AG04449 (cell line): ENCODE measurements around the gene TAF3.

Experiments
- CTCF ChIA-PET: fragments of 350-600 bp; formaldehyde crosslinking; extraction: SDS; loops from one replicate; lab custom pipeline; 2021; ENCODE audit warnings: antibody characterized with exemption; lab: Yijun Ruan, JAX
- POLR2A ChIA-PET: fragments of 400-600, 350-600 bp; formaldehyde crosslinking; extraction: SDS; loops from one replicate; lab custom pipeline; 2020; ENCODE audit warnings: antibody characterized with exemption, inconsistent platforms; lab: Yijun Ruan, JAX
- DNase-seq: peaks from one replicate; pipeline ENCODE4 v3.0.0-alpha.2; 2010; ENCODE audit warnings: low read depth, low spot score
- H3K4me3 ChIP-seq: 2 replicates; pipeline ENCODE4 v1.5.1; 2011; ENCODE audit warnings: low read depth, mild to moderate bottlenecking, control low read depth, low read length
- TF ChIP-seq, protein P1 (sequence below): IDR thresholded peaks from one replicate; pipeline ENCODE4 v1.5.1; 2011; ENCODE audit warnings: mild to moderate bottlenecking, moderate library complexity, low read length, control low read depth, inconsistent platforms; ENCODE audit not compliant: insufficient read depth; ENCODE audit errors: missing control alignments

Gene TAF3

DNA sequence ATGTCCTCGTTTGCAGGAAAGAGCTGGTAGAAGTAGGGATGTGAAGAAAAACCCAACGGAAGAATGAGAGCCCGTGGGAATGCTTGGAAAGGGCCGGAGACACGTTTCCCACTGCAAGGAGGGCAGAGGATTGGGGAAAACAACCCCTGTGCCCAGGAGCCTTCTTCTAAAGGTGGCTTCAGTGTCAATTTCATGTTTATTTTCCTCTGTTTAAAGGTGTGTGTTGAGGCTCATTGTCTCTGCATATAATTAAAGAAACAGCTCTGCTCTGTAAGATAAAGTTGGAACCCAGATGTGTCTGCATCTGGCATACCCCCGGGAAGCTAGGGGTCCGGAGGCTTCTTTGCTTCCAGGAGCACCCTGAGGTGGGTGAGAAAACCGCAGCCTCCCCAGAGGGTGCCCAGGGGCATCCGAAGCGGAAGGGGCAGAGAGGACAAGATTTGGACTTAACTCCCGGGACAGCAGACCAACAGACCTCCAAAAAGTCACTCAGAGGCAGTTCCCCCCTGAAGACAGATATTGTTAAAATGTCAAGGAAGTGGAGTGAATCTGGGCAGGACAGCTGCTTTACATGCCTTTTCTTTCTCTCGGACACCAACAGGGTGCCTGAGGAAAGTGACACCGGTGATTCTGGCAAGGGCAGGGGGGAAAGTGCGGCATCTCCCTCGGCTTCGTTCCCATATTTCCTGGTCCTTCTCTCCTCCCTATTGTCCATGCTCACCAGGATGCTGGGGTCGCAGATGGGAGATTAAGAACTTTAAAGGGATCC lies 227.6 kb downstream of the TAF3 start:
- TF ChIP-seq, protein P1, sequence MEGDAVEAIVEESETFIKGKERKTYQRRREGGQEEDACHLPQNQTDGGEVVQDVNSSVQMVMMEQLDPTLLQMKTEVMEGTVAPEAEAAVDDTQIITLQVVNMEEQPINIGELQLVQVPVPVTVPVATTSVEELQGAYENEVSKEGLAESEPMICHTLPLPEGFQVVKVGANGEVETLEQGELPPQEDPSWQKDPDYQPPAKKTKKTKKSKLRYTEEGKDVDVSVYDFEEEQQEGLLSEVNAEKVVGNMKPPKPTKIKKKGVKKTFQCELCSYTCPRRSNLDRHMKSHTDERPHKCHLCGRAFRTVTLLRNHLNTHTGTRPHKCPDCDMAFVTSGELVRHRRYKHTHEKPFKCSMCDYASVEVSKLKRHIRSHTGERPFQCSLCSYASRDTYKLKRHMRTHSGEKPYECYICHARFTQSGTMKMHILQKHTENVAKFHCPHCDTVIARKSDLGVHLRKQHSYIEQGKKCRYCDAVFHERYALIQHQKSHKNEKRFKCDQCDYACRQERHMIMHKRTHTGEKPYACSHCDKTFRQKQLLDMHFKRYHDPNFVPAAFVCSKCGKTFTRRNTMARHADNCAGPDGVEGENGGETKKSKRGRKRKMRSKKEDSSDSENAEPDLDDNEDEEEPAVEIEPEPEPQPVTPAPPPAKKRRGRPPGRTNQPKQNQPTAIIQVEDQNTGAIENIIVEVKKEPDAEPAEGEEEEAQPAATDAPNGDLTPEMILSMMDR: no peak
- H3K4me3 ChIP-seq: no peak overlapping the region
- POLR2A ChIA-PET: no interaction called here
- DNase-seq: no peak
- CTCF ChIA-PET: interaction anchor here (1.1 kb wide), 1 partner anchor 9 kb away, joined by 3 read pairs; no protein-coding TSS in a partner anchor

DNA sequence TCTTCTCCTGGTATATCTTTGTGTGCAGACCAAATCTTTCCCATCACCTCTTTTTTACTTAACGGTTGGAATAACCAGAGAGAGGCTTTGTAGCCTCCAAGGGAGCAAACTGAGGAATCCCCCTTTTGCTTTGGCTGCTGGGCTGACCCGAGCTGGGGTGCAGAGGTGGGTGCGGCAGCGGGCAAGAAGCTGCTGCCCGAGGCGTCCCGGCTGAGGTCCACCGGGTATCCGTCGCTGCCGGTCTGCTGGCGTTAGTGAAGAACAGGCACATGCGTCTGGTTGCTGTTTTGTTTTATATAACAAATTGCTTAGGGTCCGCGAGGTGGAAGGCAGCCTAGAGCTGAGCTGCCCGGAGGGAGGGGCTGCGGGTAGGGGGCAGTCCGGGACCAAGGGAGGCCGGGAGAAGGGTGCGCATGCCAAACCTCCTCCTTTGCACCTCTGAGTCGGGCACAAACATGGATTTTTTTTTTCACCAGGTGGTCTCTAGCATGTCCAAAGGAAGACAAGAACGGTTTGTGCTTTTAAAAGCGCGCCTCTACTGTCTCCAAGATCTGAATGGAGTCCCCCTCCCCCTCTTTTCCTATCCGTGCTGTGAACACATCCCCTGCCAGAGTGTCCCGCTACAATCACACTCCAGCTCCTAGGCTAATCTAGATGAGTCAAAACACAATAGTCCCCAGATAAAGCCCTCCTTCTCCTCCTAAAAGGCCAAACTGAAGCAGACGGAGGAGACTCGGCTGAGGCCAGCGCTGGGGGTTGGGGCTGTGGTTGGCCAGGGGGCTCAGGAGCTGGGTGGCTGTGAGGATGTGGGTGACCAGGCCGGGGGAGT lies 229.4 kb downstream of the TAF3 start:
- H3K4me3 ChIP-seq: no peak overlapping the region
- TF ChIP-seq, protein P1: no peak
- ChIA-PET CTCF (no interaction called here), POLR2A (no interaction called here)
- DNase-seq: no peak

DNA sequence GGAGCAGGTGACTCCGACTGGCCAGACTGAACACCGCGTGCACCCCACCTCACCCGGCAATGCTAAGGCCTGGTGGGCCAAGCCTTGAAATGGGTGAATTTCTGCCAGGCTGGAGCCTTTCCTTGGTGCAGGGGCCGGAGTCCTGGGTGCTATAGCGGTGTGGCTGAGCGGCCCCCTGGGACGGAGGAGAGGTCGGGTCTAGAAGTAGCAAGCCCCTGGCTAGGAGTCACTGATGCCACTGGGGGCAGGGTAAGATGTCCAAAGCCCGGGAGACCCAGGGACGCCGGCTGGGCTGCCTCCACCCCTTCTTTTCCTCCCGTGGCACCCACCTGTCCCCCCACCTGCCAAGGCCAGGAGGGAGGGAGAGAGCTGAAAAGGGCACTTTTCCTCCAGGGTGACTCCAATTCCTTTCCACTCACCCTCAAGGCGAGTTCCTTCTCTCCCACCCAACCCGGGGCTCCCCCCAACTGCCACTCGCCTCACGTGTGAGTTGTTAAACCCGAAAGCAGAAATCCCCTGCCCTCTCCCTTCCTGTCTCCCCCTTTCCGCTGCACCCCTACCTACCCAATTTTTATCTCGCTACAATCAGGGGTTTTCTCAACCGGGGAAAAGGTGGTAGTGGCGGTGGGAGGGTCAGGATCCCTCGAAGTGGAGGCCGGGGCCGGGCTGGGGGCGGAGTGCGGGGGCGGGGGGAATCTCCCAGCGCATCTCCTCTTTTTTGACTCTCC lies 230.1 kb downstream of the TAF3 start:
- ChIA-PET POLR2A (no interaction called here), CTCF (interaction anchor here (1.0 kb wide), 1 partner anchor 16 kb away, joined by 3 read pairs; no protein-coding TSS in a partner anchor)
- TF ChIP-seq, protein P1: no peak
- DNase-seq: no peak
- no peak overlapping the region for H3K4me3 ChIP-seq

DNA sequence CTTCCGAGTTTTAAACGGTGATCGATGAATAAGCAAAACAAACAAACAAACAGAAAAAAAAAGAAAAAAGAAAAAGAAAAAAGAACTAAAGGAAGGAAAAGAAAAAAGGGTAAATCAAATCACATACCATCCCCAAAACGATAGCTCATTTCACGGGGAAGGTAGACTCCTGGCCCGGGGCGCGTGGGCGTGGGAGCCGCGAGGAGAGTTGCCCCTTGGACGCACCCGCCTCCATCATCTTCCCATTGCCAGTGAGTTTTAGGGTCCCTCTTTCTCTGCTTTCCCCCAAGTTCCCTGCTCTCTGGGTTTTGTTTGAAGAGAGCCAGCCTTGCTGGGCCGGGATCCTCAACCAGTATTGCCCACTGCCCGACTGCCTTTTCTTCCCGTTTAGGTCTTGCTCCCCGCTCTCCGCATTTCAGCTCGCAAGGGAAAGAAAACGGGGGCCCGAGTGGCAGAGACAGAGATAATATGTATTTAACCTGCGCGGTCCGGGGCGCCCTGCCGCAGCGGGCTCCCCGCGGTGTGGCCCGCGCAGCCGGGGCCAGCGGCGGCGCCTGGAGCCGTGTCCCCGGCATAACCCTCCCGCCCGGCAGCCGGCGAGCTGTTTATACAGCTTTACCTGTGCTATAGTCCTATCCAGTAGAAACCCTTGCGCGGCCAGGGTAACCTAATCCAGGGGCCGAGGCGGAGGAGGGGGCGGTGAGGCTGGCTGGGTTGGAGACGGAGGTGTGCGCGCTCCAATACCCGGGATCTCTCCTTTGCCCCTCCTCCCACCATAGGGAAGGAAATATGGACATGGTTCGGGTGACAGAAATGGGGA lies 230.9 kb downstream of the TAF3 start:
- H3K4me3 ChIP-seq: no peak overlapping the region
- no peak for DNase-seq
- POLR2A ChIA-PET: no interaction called here
- TF ChIP-seq, protein P1: no peak
- CTCF ChIA-PET: interaction anchor here (1.0 kb wide), 1 partner anchor 17 kb away, joined by 3 read pairs; no protein-coding TSS in a partner anchor

DNA sequence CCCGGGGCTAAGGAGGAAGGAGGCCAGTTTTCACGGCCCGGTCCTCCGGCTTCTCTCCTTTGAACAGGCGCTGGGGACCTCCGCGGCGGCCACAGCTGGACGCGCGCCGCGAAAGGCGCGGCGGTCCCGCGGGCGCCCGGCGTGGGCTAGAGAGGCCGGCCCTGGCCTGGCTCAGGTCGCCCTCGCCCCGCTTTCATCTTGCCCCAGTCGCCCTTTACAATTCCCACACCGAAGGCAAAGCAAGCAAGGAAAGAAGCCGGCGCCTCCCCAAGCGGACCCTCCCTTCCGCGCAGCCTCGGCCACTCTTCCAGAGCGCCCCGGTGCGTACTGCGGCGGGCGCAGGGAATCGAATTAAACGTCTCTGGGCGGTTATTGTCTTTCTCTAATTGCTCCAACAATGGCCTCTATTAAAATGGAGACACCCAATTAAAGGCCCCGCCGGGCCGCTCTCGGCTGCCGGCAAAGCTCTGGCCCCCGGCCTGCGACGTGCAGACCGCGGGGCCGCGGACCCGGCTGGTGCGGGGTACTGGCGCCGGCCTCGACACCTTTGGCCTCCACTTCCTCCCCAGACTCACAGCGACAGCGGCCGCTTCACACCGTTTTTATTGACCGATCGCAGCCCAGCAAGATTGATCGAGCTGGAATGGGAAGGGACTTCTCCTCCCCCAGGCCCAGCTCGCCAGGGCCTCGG lies 231.7 kb downstream of the TAF3 start:
- TF ChIP-seq, protein P1: no peak
- POLR2A ChIA-PET: no interaction called here
- DNase-seq: no peak
- CTCF ChIA-PET: no interaction called here
- H3K4me3 ChIP-seq: no peak overlapping the region; the same call in 1 of the 2 replicates
